Caco-2 (cell line): ENCODE measurements around the gene CD19. TPM values are rescaled to one million over a fixed set of nuclear protein-coding genes. Genes with fewer than 3 reads are reported as not detected.
"Not testable (repeated sequence)": the region's sequence is repeated elsewhere in the genome, so short reads cannot be mapped to it uniquely, and the experiment has no call there.

Experiments used
- BruUV-seq: library from RNA; stranded (reverse); fragments of 400-500 nt; replicated peaks from 2 replicates; lab custom pipeline; 2021; lab: Mats Ljungman, UMichigan
- CTCF ChIA-PET: fragments of 300-600 bp; sonication (Branson Sonifier 250); formaldehyde crosslinking; loops from one replicate; lab custom pipeline; 2022; ENCODE audit warnings: antibody characterized with exemption; lab: Charles Lee
- POLR2A ChIA-PET: fragments of 300-600 bp; sonication (Branson Sonifier 250); formaldehyde crosslinking; loops from one replicate; lab custom pipeline; 2022; ENCODE audit warnings: antibody characterized with exemption; lab: Charles Lee
- DNase-seq, 2 experiments: peaks; one replicate each; pipeline versions ENCODE4 v3.0.0 to v3.0.0-alpha.2; 2020 to 2022
- H3K27me3 ChIP-seq: replicated peaks from 2 replicates; pipeline ENCODE4 v1.6.0; 2011; ENCODE audit warnings: low read length; ENCODE audit not compliant: control insufficient read depth, insufficient read depth
- H3K36me3 ChIP-seq: 2 replicates; pipeline ENCODE4 v1.5.1; 2011; ENCODE audit warnings: low read length; ENCODE audit not compliant: control insufficient read depth, insufficient read depth
- H3K4me1 ChIP-seq: fragments of 250-450 bp; sonication (Bioruptor Pico); 2 replicates; pipeline ENCODE4 v1.5.1; 2020; ENCODE audit warnings: mild to moderate bottlenecking
- H3K4me3 ChIP-seq: 2 replicates; pipeline ENCODE4 v1.5.1; 2011; ENCODE audit warnings: low read depth, mild to moderate bottlenecking, control low read depth, low read length
- H3K9me3 ChIP-seq: fragments of 250-450 bp; sonication (Bioruptor Pico); 2 replicates; pipeline ENCODE4 v1.5.1; 2020; ENCODE audit warnings: mild to moderate bottlenecking, moderate library complexity
- H3K27ac Mint-ChIP-seq: one replicate; pipeline ENCODE4 v1.8.0; 2022; ENCODE audit warnings: mixed read lengths; ENCODE audit not compliant: unreplicated experiment
- H3K27me3 Mint-ChIP-seq: one replicate; pipeline ENCODE4 v1.8.0; 2022; ENCODE audit warnings: mixed read lengths; ENCODE audit not compliant: insufficient read depth, unreplicated experiment
- H3K36me3 Mint-ChIP-seq: one replicate; pipeline ENCODE4 v1.8.0; 2022; ENCODE audit warnings: mild to moderate bottlenecking, mixed read lengths; ENCODE audit not compliant: insufficient read depth, unreplicated experiment
- H3K4me1 Mint-ChIP-seq: one replicate; pipeline ENCODE4 v1.8.0; 2022; ENCODE audit warnings: low read depth, mixed read lengths; ENCODE audit not compliant: unreplicated experiment
- H3K4me3 Mint-ChIP-seq: one replicate; pipeline ENCODE4 v1.8.0; 2022; ENCODE audit warnings: mild to moderate bottlenecking, moderate library complexity, mixed read lengths; ENCODE audit not compliant: unreplicated experiment
- H3K9me3 Mint-ChIP-seq: one replicate; pipeline ENCODE4 v1.8.0; 2022; ENCODE audit warnings: mixed read lengths; ENCODE audit not compliant: unreplicated experiment
- CTCF ChIP-seq, 2 experiments: fragments of 200-600 bp in 1 of 2; IDR thresholded peaks; 1 replicate in 1 of 2; 2 replicates in 1 of 2; pipeline versions ENCODE4 v1.5.1 to v1.8.0; 2011 to 2022; ENCODE audit warnings: antibody characterized with exemption in 1 of 2, control low read depth in 1 of 2, inconsistent platforms in 1 of 2, low read depth in 1 of 2, low read length in 1 of 2, mild to moderate bottlenecking in 1 of 2, moderate library complexity in 1 of 2; ENCODE audit not compliant: insufficient read depth in 1 of 2, severe bottlenecking in 1 of 2, unreplicated experiment in 1 of 2
- intact Hi-C: fragments of 100-400 bp; cut with micrococcal nuclease; formaldehyde crosslinking; loops from one replicate; pipeline ENCODE4 v1.10.0; 2022; ENCODE audit not compliant: unreplicated experiment
- total RNA-seq: library from RNA; stranded (reverse); gene quantifications from 2 replicates; pipeline ENCODE4 v1.2.3, GENCODE V29; 2022

Gene CD19
- total RNA-seq, 1 experiment from 2014 or later: not detected

DNA sequence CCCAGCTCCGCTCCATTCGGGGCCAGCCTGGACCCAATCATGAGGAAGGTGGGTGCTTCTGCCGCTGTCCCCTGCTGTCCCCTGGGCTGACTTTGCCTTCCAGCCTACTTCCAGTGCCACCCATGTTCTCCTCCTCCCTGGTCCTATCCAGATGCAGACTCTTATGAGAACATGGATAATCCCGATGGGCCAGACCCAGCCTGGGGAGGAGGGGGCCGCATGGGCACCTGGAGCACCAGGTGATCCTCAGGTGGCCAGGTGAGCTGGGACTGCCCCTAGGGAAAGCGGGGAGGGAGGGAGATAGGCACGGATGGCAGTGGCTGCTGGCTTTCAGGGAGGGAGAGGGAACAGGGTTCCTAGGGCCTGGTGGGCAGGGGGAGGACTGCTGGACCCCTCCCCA lies 7.0 kb downstream of the CD19 start:
- BruUV-seq: no TSS peak
- no peak overlapping the region for H3K4me3 ChIP-seq
- ChIA-PET POLR2A (no interaction called here), CTCF (no interaction called here)
- H3K4me1 ChIP-seq: no peaks in the 10 kb centered on the region
- no peaks in the 10 kb centered on the region for H3K9me3 Mint-ChIP-seq
- DNase-seq: no peak
- H3K27me3 ChIP-seq: no peaks in the 10 kb centered on the region
- H3K4me3 Mint-ChIP-seq: no peak overlapping the region
- intact Hi-C loops: no loop called here
- H3K27ac Mint-ChIP-seq: no peak overlapping the region
- H3K9me3 ChIP-seq: no peaks in the 10 kb centered on the region
- TF ChIP-seq CTCF (IDR thresholded peaks at IDR 0.05; ENCODE audit: insufficient read depth in 1 of 2, low read depth in 1 of 2, low read length in 1 of 2, severe bottlenecking in 1 of 2, unreplicated experiment in 1 of 2): no peak
- H3K27me3 Mint-ChIP-seq: no peaks in the 10 kb centered on the region
- H3K4me1 Mint-ChIP-seq: peaks cover 6% of the 10 kb centered on the region
- H3K36me3 ChIP-seq: no peaks in the 10 kb centered on the region
- H3K36me3 Mint-ChIP-seq: no peaks in the 10 kb centered on the region

DNA sequence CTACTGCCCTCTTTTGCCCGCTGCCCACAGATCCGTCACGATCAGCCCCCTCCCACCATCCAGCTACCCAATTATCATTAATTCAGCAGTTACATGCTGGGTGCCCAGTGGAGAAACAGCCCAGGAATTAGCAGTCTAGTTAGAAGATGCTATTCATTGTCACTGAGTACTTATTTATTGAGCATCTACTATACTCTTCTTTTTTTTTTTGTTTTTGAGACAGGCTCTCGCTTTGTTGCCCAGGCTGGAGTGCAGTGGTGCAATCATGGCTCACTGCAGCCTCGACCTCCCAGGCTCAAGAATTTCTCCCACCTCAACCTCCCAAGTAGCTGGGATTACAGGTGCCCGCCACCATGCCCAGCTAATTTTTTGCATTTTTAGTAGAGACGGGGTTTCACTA lies 8.1 kb downstream of the CD19 start:
- H3K9me3 Mint-ChIP-seq, H3K9me3 ChIP-seq, BruUV-seq, DNase-seq, H3K4me1 ChIP-seq, H3K27me3 Mint-ChIP-seq, H3K4me1 Mint-ChIP-seq, H3K27ac Mint-ChIP-seq, H3K4me3 Mint-ChIP-seq, CTCF ChIA-PET, H3K4me3 ChIP-seq, H3K36me3 Mint-ChIP-seq, H3K27me3 ChIP-seq, POLR2A ChIA-PET, intact Hi-C loops, H3K36me3 ChIP-seq: not testable (repeated sequence)

GRCh38 chr16:28943281-28943680 lies 11.5 kb downstream of the CD19 start:
- Mint-ChIP-seq H3K36me3 (no peaks in the 10 kb centered on the region), H3K9me3 (no peaks in the 10 kb centered on the region), H3K4me1 (peaks cover 6% of the 10 kb centered on the region), H3K27ac (no peak overlapping the region), H3K27me3 (no peaks in the 10 kb centered on the region), H3K4me3 (no peak overlapping the region)
- H3K9me3 ChIP-seq: no peaks in the 10 kb centered on the region
- intact Hi-C loops: no loop called here
- DNase-seq: no peak
- H3K27me3 ChIP-seq: no peaks in the 10 kb centered on the region
- no peak overlapping the region for H3K4me3 ChIP-seq
- no peak for TF ChIP-seq CTCF (IDR thresholded peaks at IDR 0.05; ENCODE audit: insufficient read depth in 1 of 2, low read depth in 1 of 2, low read length in 1 of 2, severe bottlenecking in 1 of 2, unreplicated experiment in 1 of 2)
- no TSS peak for BruUV-seq
- H3K4me1 ChIP-seq: no peaks in the 10 kb centered on the region
- H3K36me3 ChIP-seq: no peaks in the 10 kb centered on the region
- ChIA-PET CTCF (interaction anchor here (1.4 kb wide), 1 partner anchor 20 kb away, joined by 4 read pairs; no protein-coding TSS in a partner anchor), POLR2A (interaction anchor here (0.5 to 0.9 kb wide), 2 partner anchors 18 to 120 kb away, joined by 3 to 4 read pairs; partner anchors contain the start of genes ATXN2L and RABEP2)
